Measurements from ENCODE around the gene ZNF862.

GRCh38 chr7:149815121-149815520 is 23.1 kb upstream of the ZNF862 start:
- TF ChIP-seq, protein P1, sequence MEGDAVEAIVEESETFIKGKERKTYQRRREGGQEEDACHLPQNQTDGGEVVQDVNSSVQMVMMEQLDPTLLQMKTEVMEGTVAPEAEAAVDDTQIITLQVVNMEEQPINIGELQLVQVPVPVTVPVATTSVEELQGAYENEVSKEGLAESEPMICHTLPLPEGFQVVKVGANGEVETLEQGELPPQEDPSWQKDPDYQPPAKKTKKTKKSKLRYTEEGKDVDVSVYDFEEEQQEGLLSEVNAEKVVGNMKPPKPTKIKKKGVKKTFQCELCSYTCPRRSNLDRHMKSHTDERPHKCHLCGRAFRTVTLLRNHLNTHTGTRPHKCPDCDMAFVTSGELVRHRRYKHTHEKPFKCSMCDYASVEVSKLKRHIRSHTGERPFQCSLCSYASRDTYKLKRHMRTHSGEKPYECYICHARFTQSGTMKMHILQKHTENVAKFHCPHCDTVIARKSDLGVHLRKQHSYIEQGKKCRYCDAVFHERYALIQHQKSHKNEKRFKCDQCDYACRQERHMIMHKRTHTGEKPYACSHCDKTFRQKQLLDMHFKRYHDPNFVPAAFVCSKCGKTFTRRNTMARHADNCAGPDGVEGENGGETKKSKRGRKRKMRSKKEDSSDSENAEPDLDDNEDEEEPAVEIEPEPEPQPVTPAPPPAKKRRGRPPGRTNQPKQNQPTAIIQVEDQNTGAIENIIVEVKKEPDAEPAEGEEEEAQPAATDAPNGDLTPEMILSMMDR (IDR thresholded peaks at IDR 0.05; ENCODE audit: borderline replicate concordance, extremely low read depth, low read length, poor library complexity, severe bottlenecking): no peak
- no peak for TF ChIP-seq EZH2 (IDR thresholded peaks at IDR 0.05; ENCODE audit: borderline replicate concordance, low read depth, low read length, severe bottlenecking)
